H1 (cell line): ENCODE measurements around the gene ROBO2. TPM values are rescaled to one million over a fixed set of nuclear protein-coding genes. Genes with fewer than 3 reads are reported as not detected.

Source experiments
- CBX8 ChIP-seq: fragments of 300-800, 300-1000 bp; sonication (generic); IDR thresholded peaks from 2 replicates; pipeline ENCODE4 v1.7.1; 2016; ENCODE audit warnings: low read depth, low read length, borderline replicate concordance
- CTBP2 ChIP-seq: IDR thresholded peaks from 2 replicates; pipeline ENCODE4 v1.7.0; 2011; ENCODE audit warnings: borderline replicate concordance, mild to moderate bottlenecking, moderate library complexity, mixed read lengths, low read length; ENCODE audit not compliant: insufficient read depth, insufficient read length
- EGR1 ChIP-seq: IDR thresholded peaks from 2 replicates; pipeline ENCODE4 v1.6.1; 2011; ENCODE audit warnings: low read depth, low read length, borderline replicate concordance
- EZH2 ChIP-seq: fragments of 200-600 bp; sonication (generic); IDR thresholded peaks from 2 replicates; pipeline ENCODE4 v1.7.1; 2012; ENCODE audit warnings: low read depth, mild to moderate bottlenecking, moderate library complexity, low read length, inconsistent platforms; ENCODE audit not compliant: severe bottlenecking
- GABPA ChIP-seq: IDR thresholded peaks from 2 replicates; pipeline ENCODE4 v1.6.1; 2011; ENCODE audit warnings: mild to moderate bottlenecking, low read length, moderate library complexity, borderline replicate concordance; ENCODE audit not compliant: insufficient read depth
- KDM5A ChIP-seq: fragments of 200-600 bp; IDR thresholded peaks from 2 replicates; pipeline ENCODE4 v1.7.1; 2012; ENCODE audit warnings: mild to moderate bottlenecking, low read length, inconsistent platforms, mixed read lengths
- RNF2 ChIP-seq: fragments of 200-900, 300-1000 bp; sonication (generic); IDR thresholded peaks from 2 replicates; pipeline ENCODE4 v1.7.1; 2016; ENCODE audit warnings: borderline replicate concordance, low read depth, mild to moderate bottlenecking, antibody characterized with exemption, low read length; ENCODE audit not compliant: poor library complexity, severe bottlenecking; ENCODE audit errors: missing control alignments
- SAP30 ChIP-seq: fragments of 300-600 bp; sonication (generic); IDR thresholded peaks from 2 replicates; pipeline ENCODE4 v1.7.1; 2012; ENCODE audit warnings: low read length, moderate library complexity, mild to moderate bottlenecking, inconsistent platforms; ENCODE audit not compliant: insufficient read depth, insufficient replicate concordance
- polyA plus RNA-seq, 7 experiments: library from polyadenylated mRNA; depleted of rRNA in 3 of 7; stranded (reverse) in 5 of 7; unstranded in 2 of 7; fragments of >200 nt in 5 of 7; fragments of 200-250 nt in 2 of 7; gene quantifications; 1 replicate in 5 of 7; 2 replicates in 1 of 7; 4 replicates in 1 of 7; pipeline versions ENCODE4 v1.2.1 to v1.2.3, GENCODE V29; 2011 to 2013; ENCODE audit warnings: missing spikeins in 2 of 7, mixed read lengths in 2 of 7
- total RNA-seq: library from RNA; stranded (reverse); fragmentation: NEBNext Ultra II Directional; extraction: Animal tissue kit (Norgen Biotek cat#: 25700); gene quantifications from 2 replicates; pipeline ENCODE4 v1.2.1, GENCODE V29; 2021
- TF ChIP-seq, protein P1 (sequence below): IDR thresholded peaks from 2 replicates; pipeline ENCODE4 v1.6.1; 2012; ENCODE audit warnings: inconsistent platforms

ROBO2 gene
- total and polyA plus RNA-seq, 2 of the 8 experiments (the other 6 are each of a cell fraction or from before 2014, with no cell fraction given), result 1.5 to 2.9 TPM

DNA sequence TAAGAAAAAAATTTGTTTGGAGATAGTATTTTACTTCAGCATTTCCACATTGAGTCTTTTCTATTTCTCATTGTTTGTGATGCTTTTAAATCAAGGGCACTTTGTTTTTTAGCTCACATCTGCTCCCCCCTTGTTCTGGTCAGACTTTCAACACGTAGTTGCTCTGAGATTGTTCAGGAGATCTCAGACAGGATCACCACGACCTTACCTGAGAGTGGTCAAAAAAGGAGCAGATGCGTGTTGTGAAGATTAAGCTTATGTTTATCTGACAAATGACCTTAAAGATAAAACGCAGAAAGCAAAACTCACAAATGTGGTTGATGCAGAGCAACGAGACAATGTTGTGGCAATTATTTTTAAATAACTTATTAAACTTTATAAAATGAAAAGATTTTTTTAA is 298.3 kb downstream of the ROBO2 start (continued):
- TF ChIP-seq RNF2 (no peak), SAP30 (no peak), KDM5A (no peak), GABPA (no peak), EGR1 (no peak), CBX8 (no peak), CTBP2 (no peak), EZH2 (no peak)
- TF ChIP-seq, protein P1, sequence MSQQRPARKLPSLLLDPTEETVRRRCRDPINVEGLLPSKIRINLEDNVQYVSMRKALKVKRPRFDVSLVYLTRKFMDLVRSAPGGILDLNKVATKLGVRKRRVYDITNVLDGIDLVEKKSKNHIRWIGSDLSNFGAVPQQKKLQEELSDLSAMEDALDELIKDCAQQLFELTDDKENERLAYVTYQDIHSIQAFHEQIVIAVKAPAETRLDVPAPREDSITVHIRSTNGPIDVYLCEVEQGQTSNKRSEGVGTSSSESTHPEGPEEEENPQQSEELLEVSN, result no peak
